ENCODE results near the gene ITPRIPL2.

Gene ITPRIPL2

GRCh38 chr16:19113577-19114358 lies at the start of gene ITPRIPL2:
TSS of gene ITPRIPL2 (plus strand) at chr16:19113964. CDS start at chr16:19114462, 498 bp downstream.
- Mint-ChIP-seq H3K27ac (no peak within 1 kb of the TSS), H3K4me3 (peak within 1 kb of the TSS; percentile 65 to 77), H3K27me3 (peaks cover 70% of the 10 kb centered on the region), H3K4me1 (peaks cover 15% of the 10 kb centered on the region), H3K9me3 (no peaks in the 10 kb centered on the region)
- ATAC-seq (peak; percentile 62), DNase-seq (peak in 1 of 2 donors; percentile 10)

- Mint-ChIP-seq H3K27ac (peak overlapping the region; percentile 97 to 100), H3K4me3 (peak overlapping the region; percentile 83 to 89), H3K4me1 (peaks cover 16% of the 10 kb centered on the region), H3K9me3 (no peaks in the 10 kb centered on the region), H3K27me3 (no peaks in the 10 kb centered on the region)
- no peak for ATAC-seq
- DNase-seq = no peak
These were observed 46.8 kb upstream of the ITPRIPL2 start for GRCh38 chr16:19066988-19067348.

DNA sequence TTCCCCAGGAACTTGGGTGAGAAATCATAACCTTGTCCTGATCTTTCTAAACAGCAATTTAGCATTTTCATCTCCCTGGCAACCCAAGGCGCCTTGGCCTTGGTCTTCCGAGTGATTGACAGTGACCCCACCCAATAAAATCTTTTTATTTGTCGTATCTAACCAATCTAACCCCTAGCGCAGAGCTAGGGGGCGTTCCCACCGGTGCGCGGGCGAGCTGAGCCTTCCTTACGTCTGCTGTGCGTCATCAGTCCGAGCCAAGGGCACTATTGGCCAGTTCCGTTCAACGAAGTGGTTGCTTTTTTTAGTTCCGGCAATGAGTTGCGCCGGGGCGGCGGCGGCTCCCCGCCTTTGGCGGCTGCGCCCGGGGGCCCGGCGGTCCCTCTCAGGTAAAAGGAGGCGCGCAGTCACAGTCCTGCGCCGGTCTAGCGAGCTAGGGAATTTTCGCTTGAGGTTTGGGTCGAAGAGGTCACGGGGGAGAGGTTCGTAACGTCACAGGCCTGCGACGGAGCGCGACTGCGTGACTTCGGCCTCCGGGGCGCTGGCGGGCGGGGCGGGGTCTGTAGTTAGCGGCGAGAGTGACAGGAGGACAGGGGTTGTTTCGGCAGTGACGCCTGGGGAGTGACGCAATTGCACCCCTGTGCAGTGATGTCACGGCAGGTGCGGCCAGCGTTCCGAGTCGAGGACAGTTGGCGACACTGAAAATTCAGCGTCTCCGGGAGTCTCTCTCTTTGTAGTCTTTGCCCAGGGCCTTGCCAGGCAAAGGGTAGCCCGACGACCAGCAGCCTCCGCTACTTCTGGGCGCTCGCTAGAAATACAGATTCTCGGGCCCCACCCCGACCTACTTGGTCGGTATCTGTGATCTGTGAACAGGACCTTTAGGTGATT lies 46.2 kb upstream of the ITPRIPL2 start, which contains the start of gene COQ7:
Gene COQ7 (plus strand): TSS at position 266 of the 888 bp plus-strand sequence. CDS start 51 bp downstream, at position 317.
- peak within 1 kb of the TSS; percentile 83 to 89 for H3K4me3 Mint-ChIP-seq
- DNase-seq = peak; percentile 98
- peak within 1 kb of the TSS; percentile 97 to 100 for H3K27ac Mint-ChIP-seq
- H3K9me3 Mint-ChIP-seq = no peaks in the 10 kb centered on the region
- no peaks in the 10 kb centered on the region for H3K27me3 Mint-ChIP-seq
- peaks cover 16% of the 10 kb centered on the region for H3K4me1 Mint-ChIP-seq
- peak; percentile 96 for ATAC-seq

DNA sequence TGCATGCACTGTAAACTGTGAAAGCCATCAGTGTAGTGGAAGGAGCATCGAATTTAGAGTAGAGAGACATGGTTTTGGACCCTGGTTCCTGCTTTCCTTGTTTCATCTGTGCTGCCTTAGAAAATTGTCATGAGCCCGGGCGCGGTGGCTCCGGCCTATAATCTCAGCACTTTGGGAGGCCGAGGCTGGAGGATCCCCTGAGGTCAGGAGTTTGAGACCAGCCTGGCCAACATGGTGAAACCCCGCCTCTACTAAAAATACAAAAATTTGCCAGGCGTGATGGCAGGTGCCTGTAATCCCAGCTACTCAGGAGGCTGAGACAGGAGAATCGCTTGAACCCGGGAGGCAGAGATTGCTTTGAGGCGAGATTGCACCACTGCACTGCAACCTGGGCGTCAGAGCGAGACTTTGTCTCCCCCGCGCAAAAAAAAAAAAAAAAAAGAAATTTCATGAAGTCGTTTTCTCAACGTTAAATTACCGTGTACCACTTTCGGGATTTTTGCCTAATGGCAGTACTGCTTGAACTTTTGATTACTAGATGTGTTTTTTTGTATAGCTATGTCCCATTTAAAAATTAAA lies 45.4 kb upstream of the ITPRIPL2 start:
- DNase-seq = no peak
- Mint-ChIP-seq H3K4me3 (peak overlapping the region; percentile 83 to 89), H3K9me3 (no peaks in the 10 kb centered on the region), H3K27ac (peak overlapping the region; percentile 97 to 100), H3K27me3 (no peaks in the 10 kb centered on the region), H3K4me1 (peaks cover 16% of the 10 kb centered on the region)
- no peak for ATAC-seq

GRCh38 chr16:19071811-19072777 lies 41.7 kb upstream of the ITPRIPL2 start:
- Mint-ChIP-seq H3K27ac (no peak overlapping the region), H3K27me3 (no peaks in the 10 kb centered on the region), H3K4me1 (peaks cover 9% of the 10 kb centered on the region), H3K9me3 (no peaks in the 10 kb centered on the region), H3K4me3 (no peak overlapping the region)
- DNase-seq (peak; percentile 49 to 59), ATAC-seq (no peak)

- ATAC-seq = no peak
- H3K9me3 Mint-ChIP-seq = no peaks in the 10 kb centered on the region
- no peak overlapping the region for H3K27ac Mint-ChIP-seq
- H3K4me1 Mint-ChIP-seq = peaks cover 4% of the 10 kb centered on the region
- DNase-seq = no peak
- no peaks in the 10 kb centered on the region for H3K27me3 Mint-ChIP-seq
- no peak overlapping the region for H3K4me3 Mint-ChIP-seq
These were observed 40.4 kb upstream of the ITPRIPL2 start for GRCh38 chr16:19073344-19073743.

DNA sequence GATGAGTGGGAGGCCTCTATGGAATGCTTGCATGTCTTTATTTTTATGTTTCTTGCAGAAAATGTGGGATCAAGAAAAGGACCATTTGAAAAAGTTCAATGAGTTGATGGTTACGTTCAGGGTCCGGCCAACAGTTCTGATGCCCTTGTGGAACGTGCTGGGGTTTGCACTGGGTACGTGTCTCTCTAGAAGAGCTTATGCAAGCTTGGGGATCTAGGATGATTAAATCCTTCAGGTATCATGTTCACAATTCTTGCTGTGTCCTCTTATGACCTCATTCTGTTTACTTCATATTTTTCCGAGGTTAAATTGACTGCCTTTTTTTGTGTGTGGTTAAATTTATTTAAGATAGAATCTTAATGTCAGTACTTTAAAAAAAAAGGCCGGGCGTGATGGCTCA lies 39.9 kb upstream of the ITPRIPL2 start:
- Mint-ChIP-seq H3K9me3 (no peaks in the 10 kb centered on the region), H3K27ac (no peak overlapping the region), H3K4me3 (no peak overlapping the region), H3K4me1 (no peaks in the 10 kb centered on the region), H3K27me3 (no peaks in the 10 kb centered on the region)
- ATAC-seq (no peak), DNase-seq (no peak)

- Mint-ChIP-seq H3K27ac (no peak overlapping the region), H3K4me3 (no peak overlapping the region), H3K27me3 (no peaks in the 10 kb centered on the region), H3K9me3 (no peaks in the 10 kb centered on the region), H3K4me1 (no peaks in the 10 kb centered on the region)
- ATAC-seq (no peak), DNase-seq (no peak)
These were observed 38.3 kb upstream of the ITPRIPL2 start for GRCh38 chr16:19075511-19075910.

DNA sequence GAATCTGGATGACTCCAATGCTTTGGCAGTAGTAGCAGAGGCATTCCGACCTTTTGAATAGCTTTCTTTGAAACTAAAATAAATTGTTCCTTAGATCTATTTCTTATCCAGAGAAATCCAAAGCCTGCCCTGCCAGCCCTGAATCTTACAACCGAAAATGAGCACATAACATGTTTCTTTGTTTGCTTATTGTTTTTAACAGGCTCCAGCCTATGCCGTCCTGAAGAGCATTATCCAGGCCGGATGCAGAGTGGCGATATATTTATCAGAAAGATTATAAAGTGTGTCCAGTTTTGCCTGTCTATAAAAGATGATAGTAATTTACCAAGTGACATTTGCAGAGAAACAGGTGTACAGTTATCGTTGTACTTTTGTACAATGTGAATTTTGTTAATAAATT lies 35.9 kb upstream of the ITPRIPL2 start:
- Mint-ChIP-seq H3K27ac (no peak overlapping the region), H3K9me3 (no peaks in the 10 kb centered on the region), H3K27me3 (no peaks in the 10 kb centered on the region), H3K4me3 (no peak overlapping the region), H3K4me1 (no peaks in the 10 kb centered on the region)
- ATAC-seq = no peak
- DNase-seq = no peak

- Mint-ChIP-seq H3K9me3 (no peaks in the 10 kb centered on the region), H3K4me1 (peaks cover 8% of the 10 kb centered on the region), H3K27me3 (peaks cover 23% of the 10 kb centered on the region), H3K4me3 (no peak overlapping the region), H3K27ac (no peak overlapping the region)
- ATAC-seq (no peak), DNase-seq (no peak)
These were observed 30.1 kb upstream of the ITPRIPL2 start for GRCh38 chr16:19083670-19084069.

DNA sequence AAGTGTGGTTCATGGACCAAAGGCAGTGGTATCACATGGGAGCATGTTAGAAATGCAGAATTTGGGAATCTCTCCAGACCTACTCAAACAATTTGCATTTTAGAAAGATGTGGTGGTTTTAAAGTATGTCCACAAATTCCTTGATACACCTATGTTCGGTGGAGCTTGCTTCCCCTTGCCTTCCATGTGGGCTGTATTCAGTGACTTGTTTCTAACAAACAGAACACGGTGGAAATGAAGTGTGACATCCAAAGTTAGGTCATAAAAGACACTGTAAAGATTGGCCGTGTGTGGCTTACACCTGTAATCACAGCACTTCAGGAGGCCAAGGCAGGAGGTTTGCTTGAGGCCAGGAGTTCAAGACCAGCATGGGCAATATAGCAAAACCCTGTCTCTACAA lies 29.6 kb upstream of the ITPRIPL2 start:
- H3K9me3 Mint-ChIP-seq = no peaks in the 10 kb centered on the region
- peaks cover 8% of the 10 kb centered on the region for H3K4me1 Mint-ChIP-seq
- peaks cover 23% of the 10 kb centered on the region for H3K27me3 Mint-ChIP-seq
- H3K27ac Mint-ChIP-seq = no peak overlapping the region
- H3K4me3 Mint-ChIP-seq = no peak overlapping the region
- DNase-seq (no peak), ATAC-seq (no peak)

- no peaks in the 10 kb centered on the region for H3K9me3 Mint-ChIP-seq
- peaks cover 23% of the 10 kb centered on the region for H3K27me3 Mint-ChIP-seq
- peaks cover 8% of the 10 kb centered on the region for H3K4me1 Mint-ChIP-seq
- H3K27ac Mint-ChIP-seq = no peak overlapping the region
- ATAC-seq (no peak), DNase-seq (no peak)
- no peak overlapping the region for H3K4me3 Mint-ChIP-seq
These were observed 28.9 kb upstream of the ITPRIPL2 start for GRCh38 chr16:19084879-19085278.

- DNase-seq = no peak
- ATAC-seq = no peak
- Mint-ChIP-seq H3K27me3 (peaks cover 23% of the 10 kb centered on the region), H3K27ac (no peak overlapping the region), H3K9me3 (peaks cover 0 to 2% of the 10 kb centered on the region in 2 donors), H3K4me1 (peaks cover 8% of the 10 kb centered on the region), H3K4me3 (no peak overlapping the region)
These were observed 28.0 kb upstream of the ITPRIPL2 start for GRCh38 chr16:19085679-19086200.

GRCh38 chr16:19086322-19087199 lies 27.2 kb upstream of the ITPRIPL2 start:
- H3K9me3 Mint-ChIP-seq = peaks cover 2 to 10% of the 10 kb centered on the region in 2 donors
- no peak overlapping the region for H3K27ac Mint-ChIP-seq
- ATAC-seq (peak; percentile 97), DNase-seq (peak; percentile 78 to 83)
- H3K27me3 Mint-ChIP-seq = peaks cover 23% of the 10 kb centered on the region
- peak overlapping the region; percentile 62 to 71 for H3K4me3 Mint-ChIP-seq
- peaks cover 8% of the 10 kb centered on the region for H3K4me1 Mint-ChIP-seq
